ES-I3 (cell line): Measurements from ENCODE around the gene GMEB2.
"Not testable (repeated sequence)": the region's sequence is repeated elsewhere in the genome, so short reads cannot be mapped to it uniquely, and the experiment has no call there.

ENCODE experiments used
- H3K36me3 ChIP-seq: 2 replicates; pipeline ENCODE4 v1.6.1; 2013; ENCODE audit warnings: mild to moderate bottlenecking, low read length, control low read depth, moderate library complexity; ENCODE audit not compliant: insufficient read depth
- H3K4me1 ChIP-seq: 2 replicates; pipeline ENCODE4 v1.6.1; 2013; ENCODE audit warnings: mild to moderate bottlenecking, control low read depth, low read length; ENCODE audit not compliant: insufficient read depth
- H3K9ac ChIP-seq: 2 replicates; pipeline ENCODE4 v1.6.1; 2013; ENCODE audit warnings: low read depth, mild to moderate bottlenecking, low read length, moderate library complexity
- H3K9me3 ChIP-seq: 2 replicates; pipeline ENCODE4 v1.6.1; 2013; ENCODE audit warnings: mild to moderate bottlenecking, low read length, moderate library complexity; ENCODE audit not compliant: control insufficient read depth, insufficient read depth

Gene GMEB2, protein sequence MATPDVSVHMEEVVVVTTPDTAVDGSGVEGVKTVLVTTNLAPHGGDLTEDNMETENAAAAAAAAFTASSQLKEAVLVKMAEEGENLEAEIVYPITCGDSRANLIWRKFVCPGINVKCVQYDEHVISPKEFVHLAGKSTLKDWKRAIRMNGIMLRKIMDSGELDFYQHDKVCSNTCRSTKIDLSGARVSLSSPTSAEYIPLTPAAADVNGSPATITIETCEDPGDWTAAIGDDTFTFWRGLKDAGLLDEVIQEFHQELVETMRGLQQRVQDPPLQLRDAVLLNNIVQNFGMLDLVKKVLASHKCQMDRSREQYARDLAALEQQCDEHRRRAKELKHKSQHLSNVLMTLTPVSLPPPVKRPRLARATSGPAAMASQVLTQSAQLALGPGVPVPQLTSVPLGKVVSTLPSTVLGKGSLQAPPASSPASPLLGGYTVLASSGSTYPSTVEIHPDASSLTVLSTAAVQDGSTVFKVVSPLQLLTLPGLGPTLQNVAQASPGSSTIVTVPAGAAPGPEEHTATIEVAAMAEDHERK

DNA sequence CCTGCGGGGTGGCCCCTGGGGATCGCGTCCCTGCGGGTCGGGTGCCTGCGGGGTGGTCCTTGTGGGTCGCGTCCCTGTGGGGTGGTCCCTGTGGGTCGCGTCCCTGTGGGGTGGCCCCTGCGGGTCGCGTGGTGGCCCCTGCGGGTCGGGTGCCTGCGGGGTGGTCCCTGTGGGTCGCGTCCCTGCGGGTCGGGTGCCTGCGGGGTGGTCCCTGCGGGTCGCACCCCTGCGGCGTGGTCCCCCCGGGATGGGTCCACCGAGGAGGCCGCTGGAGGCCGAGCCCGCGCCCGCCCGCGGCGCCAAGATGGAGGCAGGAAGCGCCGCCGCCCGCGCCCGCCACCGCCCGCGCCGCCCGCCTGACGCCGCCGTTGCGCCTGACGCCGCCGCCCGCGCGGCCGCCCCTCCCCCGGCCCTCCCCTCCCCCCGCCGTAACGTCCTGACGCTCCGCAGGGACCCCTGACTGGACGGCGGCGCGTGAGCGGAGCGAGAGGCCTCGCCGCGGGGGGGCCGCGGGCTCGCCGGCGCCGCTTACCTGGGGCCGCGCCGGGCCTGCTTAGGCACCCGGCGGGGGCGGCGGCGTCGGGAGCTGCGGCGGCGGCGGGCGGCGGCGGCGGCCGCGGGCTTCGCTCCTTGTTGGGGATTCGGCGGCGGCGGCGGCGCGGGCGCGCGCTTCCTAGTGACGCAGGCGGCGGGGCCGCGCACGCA is at the start of gene GMEB2:
Gene GMEB2 (minus strand): TSS at position 678 of the 705 bp plus-strand sequence. CDS start 7,704 bp downstream, outside the sequence.
- Histone ChIP-seq H3K36me3 (no peaks in the 10 kb centered on the region), H3K9me3 (no peaks in the 10 kb centered on the region), H3K4me1 (0 out of 2 replicates have a peak, but pooled peaks cover 3% of the 10 kb centered on the region), H3K9ac (peak within 1 kb of the TSS; percentile 96)

DNA sequence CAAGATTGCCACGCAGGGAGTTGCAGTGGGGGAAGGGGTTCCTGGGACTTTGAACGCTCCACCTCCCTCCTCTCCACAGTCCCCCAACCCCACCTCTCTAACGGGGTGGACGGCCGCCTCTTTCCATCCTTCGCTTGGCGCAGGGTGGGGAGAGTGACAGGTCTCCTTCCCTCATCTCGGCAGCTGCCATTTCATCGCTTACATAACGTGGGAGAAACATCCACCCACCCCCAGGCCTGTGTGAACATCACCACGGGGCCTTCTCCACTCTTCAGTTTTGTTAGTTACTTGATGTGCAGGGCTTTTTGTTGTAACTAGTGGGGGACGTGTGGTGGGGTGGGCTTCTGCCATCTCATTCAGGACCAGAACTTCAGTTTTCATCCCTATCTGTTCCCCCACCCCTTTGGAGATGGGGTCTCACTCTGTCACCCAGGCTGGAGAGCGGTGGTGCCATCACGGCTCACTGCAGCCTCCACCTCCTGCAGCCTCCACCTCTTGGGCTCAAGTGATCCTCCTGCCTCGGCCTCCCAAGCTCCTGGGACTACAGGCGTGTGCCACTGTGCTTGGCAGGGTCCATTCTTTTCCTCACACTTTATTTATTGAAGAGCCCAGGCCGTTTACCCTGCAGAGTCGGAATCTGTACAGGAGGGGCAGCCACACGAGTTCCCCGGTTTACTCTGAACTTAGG is 48.9 kb upstream of the GMEB2 start:
- H3K36me3 ChIP-seq, result peaks cover 3% of the 10 kb centered on the region; the same call in 1 of the 2 replicates

DNA sequence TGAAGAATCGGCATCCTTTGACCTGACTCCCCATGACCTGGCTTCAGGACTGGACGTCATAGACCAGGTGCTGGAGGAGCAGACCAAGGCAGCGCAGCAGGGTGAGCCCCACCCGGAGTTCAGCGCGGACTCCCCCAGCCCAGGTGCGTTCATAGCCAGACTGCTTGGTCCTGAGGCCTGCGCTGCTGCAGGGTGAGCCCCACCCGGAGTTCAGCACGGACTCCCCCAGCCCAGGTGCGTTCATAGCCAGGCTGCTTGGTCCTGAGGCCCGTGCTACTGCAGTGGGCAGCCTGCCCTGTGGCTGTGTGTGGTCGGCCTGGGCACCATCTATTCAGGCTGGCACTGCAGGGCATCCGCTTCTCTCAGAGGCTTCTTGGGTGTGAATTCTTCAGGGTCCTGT is 47.0 kb upstream of the GMEB2 start:
- peaks cover 6% of the 10 kb centered on the region; the same call in 1 of the 2 replicates for H3K36me3 ChIP-seq

More for the DNA sequence above, 48.9 kb upstream of the GMEB2 start:
- H3K9me3 ChIP-seq, result no peaks in the 10 kb centered on the region
- H3K9ac ChIP-seq, result no peak overlapping the region
- no peaks in the 10 kb centered on the region for H3K4me1 ChIP-seq

DNA sequence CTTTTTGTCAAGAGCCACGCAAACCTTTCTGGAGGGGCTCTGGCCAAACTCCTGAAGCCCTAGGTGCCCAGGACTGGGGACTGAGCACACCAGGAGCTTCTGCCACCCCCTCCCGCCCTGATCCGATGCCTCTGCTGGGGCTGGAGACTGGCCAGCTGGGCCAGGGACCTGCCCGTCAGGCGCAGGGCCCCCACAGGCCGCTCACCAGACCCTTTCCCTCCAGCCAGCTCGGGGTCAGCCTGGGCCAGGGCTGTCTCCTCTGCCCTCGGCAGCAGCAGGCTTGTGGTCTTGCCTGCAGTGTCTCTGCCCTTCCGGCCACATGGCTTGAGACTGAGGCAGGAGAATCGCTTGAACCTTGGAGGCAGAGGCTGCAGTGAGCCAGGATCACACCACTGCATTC is 45.8 kb upstream of the GMEB2 start:
- H3K9me3 ChIP-seq, result no peaks in the 10 kb centered on the region
- H3K9ac ChIP-seq, result no peak overlapping the region
- no peaks in the 10 kb centered on the region for H3K4me1 ChIP-seq
- peaks cover 7% of the 10 kb centered on the region for H3K36me3 ChIP-seq

More for the DNA sequence above, 47.0 kb upstream of the GMEB2 start:
- no peaks in the 10 kb centered on the region for H3K4me1 ChIP-seq
- no peak overlapping the region for H3K9ac ChIP-seq
- no peaks in the 10 kb centered on the region for H3K9me3 ChIP-seq

DNA sequence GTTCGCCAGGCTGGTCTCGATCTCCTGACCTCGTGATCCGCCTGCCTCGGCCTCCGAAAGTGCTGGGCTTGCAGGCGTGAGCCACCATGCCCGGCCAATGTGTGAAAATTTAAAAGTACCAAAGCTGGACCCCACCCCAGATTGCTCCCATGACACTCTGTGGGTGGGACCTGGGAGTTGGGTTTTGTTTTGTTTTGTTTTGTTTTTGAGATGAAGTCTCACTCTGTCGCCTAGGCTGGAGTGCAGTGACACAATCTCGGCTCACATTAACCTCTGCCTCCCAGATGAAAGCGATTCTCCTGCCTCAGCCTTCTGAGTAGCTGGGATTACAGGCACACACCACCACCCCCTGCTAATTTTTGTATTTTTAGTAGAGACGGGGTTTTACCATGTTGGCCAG is 44.8 kb upstream of the GMEB2 start:
- not testable (repeated sequence) for H3K9me3 ChIP-seq, H3K9ac ChIP-seq, H3K4me1 ChIP-seq
- H3K36me3 ChIP-seq, result peaks cover 10% of the 10 kb centered on the region

DNA sequence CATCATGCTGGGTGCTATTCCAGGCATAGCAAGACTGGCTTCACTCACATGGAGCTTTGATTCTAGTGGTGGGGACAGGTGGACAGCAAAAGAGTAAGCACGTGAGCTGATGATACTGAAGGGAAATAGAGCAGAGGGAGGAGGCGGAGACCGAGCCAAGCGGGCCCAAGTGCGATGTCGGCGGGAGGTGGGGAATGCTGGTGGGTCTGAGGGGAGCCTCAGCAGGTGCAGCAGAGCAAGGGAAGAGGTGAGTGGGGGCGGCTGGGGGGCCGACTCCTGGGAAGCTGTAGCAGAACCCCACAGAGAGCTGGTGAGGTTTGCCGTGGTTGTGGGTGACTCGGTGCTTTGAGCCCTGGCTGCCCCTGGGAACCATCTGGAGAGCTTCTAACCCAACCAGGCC is 41.5 kb upstream of the GMEB2 start:
- Histone ChIP-seq H3K4me1 (no peaks in the 10 kb centered on the region), H3K9ac (no peak overlapping the region), H3K9me3 (no peaks in the 10 kb centered on the region), H3K36me3 (peaks cover 7% of the 10 kb centered on the region)

DNA sequence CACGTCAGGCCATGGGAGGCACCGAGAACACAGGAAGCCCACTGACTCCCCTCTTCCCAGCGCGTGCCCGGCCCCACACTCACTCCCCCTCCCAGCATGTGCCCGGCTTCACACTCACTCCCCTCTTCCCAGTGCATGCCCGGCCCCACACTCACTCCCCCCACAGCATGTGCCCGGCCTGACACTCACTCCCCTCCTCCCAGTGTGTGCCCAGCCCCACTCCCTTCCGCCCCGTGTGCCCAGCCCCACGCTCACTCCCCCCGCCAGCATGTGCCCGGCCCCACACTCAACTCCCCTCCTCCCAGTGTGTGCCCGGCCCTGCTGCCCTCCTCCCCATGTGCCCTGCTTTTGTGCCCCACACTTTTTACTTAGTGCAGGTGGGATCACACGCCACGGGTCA is 41.0 kb upstream of the GMEB2 start:
- H3K9ac ChIP-seq, result no peak overlapping the region
- H3K9me3 ChIP-seq, result no peaks in the 10 kb centered on the region
- H3K36me3 ChIP-seq, result peaks cover 7% of the 10 kb centered on the region
- H3K4me1 ChIP-seq, result no peaks in the 10 kb centered on the region

DNA sequence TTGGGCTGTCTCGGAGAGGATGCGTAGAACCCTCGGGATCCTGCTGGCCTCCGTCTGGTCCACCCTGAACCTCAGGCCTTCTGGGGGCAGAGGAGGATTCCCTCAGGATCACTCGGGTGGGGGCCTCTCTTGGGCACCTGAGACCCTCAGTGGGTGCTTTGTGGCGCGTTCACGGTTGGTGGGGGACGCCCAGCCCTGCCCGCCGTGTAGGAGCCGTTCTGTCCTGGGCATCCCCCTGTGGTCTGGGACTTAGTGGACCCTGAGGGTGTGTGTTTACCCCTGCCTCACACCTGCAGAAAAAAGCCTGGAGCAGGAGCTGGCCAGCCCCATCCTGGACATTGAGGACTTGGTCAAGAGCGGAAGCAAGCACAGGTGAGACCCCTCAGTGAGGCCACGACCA is 38.8 kb upstream of the GMEB2 start:
- Histone ChIP-seq H3K36me3 (peaks cover 10% of the 10 kb centered on the region), H3K4me1 (no peaks in the 10 kb centered on the region), H3K9ac (no peak overlapping the region), H3K9me3 (no peaks in the 10 kb centered on the region)

DNA sequence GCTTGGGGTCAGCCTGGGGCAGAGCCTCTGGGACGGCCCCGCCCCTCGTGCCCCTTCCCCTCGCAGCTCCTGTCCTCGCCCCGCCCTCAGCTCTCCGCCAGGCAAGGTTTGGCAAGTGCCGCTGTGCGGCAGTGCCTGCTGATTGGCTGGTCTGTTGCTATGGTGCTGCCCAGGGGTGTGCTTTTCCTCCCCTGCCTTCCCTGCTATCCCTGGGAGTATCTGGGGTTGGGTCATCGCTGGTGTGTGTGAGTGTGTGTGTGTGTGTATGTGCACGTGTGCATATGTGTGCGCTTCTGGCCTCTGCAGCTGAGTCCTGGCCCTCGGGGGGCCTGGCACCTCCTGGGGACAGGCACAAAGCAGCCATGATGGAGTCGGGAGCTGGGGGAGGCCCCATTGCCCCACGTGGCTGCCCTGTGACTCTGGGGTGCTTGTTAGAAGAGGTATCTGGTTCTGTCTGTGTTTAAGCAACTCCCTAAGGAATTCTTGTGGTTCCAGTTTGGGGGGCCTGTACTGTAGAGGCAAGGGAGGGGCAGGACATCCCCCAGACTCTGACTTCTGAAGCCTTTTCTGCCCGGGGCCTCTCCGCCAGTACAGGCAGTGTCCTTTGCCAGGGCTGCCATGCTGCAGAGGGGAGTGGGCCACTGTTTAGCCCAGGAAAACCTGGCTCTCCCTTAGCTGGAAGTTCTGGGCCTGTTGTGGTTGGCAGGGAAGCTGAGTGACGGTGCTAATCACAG is 38.1 kb upstream of the GMEB2 start:
- no peak overlapping the region for H3K9ac ChIP-seq
- peaks cover 7% of the 10 kb centered on the region; the same call in 1 of the 2 replicates for H3K36me3 ChIP-seq
- no peaks in the 10 kb centered on the region for H3K9me3 ChIP-seq
- no peaks in the 10 kb centered on the region for H3K4me1 ChIP-seq

DNA sequence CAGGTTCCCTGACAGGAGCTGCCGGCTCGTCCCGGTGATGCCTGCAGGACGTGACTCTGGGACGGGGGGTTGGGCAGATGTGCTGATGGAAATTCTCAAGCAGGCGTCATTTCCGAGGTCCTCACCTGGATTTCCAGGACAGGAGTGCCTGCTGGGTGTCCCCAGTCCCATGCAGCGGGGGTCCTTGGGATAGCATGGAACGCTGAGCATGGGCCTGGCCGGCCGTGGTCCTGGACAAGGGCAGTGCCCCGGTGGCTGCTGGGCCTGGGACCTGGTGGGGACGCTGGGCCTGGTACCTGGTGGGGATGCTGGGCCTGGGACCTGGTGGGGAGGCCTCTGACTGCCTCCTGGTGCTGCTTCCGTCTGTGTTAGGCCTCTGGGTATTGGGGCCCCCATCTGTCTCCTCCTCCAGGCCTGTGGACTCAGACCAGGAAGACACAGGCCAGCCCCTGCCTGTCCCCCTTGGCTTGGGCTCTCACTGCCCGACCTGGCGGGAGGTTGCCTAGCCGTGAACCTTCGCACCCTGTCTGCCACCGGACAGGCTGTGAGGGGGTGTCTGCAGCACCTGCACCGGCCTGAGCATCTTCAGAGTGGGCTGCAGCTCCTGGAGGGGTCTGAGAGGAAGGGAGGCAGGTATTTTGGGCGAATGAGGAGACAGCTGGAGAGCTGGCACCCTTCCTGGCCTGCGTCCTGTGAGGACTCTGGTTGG is 37.4 kb upstream of the GMEB2 start:
- Histone ChIP-seq H3K36me3 (peaks cover 7% of the 10 kb centered on the region; the same call in 1 of the 2 replicates), H3K9ac (no peak overlapping the region), H3K9me3 (no peaks in the 10 kb centered on the region), H3K4me1 (no peaks in the 10 kb centered on the region)

DNA sequence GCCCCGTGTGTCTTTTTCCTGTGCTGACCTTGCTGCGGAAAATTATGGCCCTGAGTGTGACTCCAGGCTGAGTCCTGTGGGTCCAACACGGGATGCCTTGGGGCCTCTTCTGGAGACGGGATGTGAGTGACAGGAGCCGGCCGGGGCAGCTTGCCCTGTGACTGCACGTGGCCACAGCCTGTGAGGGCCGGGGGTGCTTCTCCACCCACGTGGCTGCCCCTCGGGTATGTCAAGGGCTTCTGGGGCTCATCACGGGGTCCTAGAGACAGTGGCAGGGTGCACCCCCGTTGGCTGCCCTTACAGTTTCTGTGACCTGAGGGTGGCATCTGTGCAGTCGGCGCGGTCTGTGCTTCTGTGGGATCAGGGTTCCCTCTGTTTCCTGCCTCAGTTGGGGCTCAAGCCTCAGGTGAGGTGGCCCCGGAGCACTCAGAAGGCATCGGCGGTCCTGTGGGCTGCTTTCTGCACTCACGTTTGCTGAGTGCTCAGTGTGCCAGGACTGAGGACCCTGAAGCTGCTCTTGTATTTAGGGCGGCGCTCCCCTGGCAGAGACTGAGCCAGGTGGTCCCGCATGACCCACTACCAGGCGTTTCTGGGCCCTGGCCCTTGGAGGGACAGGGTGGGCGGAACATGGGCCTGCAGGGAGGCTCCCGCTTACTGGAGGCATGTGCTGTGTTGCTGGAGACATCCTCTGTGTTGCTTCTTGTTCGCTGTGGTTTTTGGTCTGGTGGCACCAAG is 36.6 kb upstream of the GMEB2 start:
- no peaks in the 10 kb centered on the region; the same call in 1 of the 2 replicates for H3K4me1 ChIP-seq
- H3K9me3 ChIP-seq, result no peaks in the 10 kb centered on the region
- H3K36me3 ChIP-seq, result peaks cover 7% of the 10 kb centered on the region; the same call in 1 of the 2 replicates
- H3K9ac ChIP-seq, result no peak overlapping the region

DNA sequence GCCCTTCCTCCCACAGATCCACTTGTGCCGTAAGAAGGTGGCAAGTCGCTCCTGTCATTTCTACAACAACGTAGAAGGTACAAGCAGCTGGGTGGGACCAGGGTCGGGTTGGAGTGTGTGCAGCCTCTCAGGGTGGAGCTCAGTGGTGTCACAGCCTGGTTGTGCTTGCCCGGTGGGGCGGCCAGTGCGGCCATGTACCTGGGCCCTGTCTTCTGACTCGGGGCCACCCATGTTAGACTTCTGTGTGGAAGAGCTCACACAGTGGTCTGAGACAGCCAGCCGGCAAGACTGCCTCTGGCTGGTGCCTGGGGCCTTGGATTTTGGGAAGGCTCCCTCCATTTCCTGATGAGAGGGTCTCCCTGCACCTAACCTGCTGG is 35.9 kb upstream of the GMEB2 start:
- peaks cover 7% of the 10 kb centered on the region; the same call in 1 of the 2 replicates for H3K36me3 ChIP-seq
- no peaks in the 10 kb centered on the region; the same call in 1 of the 2 replicates for H3K4me1 ChIP-seq
- H3K9ac ChIP-seq, result no peak overlapping the region
- H3K9me3 ChIP-seq, result no peaks in the 10 kb centered on the region
